Vagina (tissue), 2 donors: ENCODE results near the gene CCL26. TPM values are rescaled to one million over a fixed set of nuclear protein-coding genes. Genes with fewer than 3 reads are reported as not detected.

Source experiments
- DNase-seq, 2 donors: peaks; one replicate each; pipeline ENCODE4 v3.0.0-alpha.2; 2017; ENCODE audit errors: extremely low spot score in 2 of 2
- H3K27ac ChIP-seq: fragments of 200-600 bp; sonication (generic); one replicate; pipeline ENCODE4 v1.5.1; 2019
- H3K27me3 ChIP-seq: fragments of 200-600 bp; sonication (generic); one replicate; pipeline ENCODE4 v1.5.1; 2019
- H3K36me3 ChIP-seq, 2 donors: fragments of 200-600 bp; sonication (generic); one replicate each; pipeline ENCODE4 v1.5.1; 2017 to 2019
- H3K4me1 ChIP-seq: fragments of 200-600 bp; sonication (generic); one replicate; pipeline ENCODE4 v1.5.1; 2019
- H3K4me3 ChIP-seq, 2 donors: fragments of 200-600 bp; sonication (generic); 1 replicate in 1 of 2; 2 replicates in 1 of 2; pipeline ENCODE4 v1.5.1; 2016 to 2019
- H3K9me3 ChIP-seq: fragments of 200-600 bp; sonication (generic); one replicate; pipeline ENCODE4 v1.5.1; 2019
- CTCF ChIP-seq, 3 experiments: fragments of 450-650 bp in 2 of 3; fragments of 200-600 bp in 1 of 3; sonication (generic) in 1 of 3; IDR thresholded peaks; one replicate each; pipeline ENCODE4 v1.5.1; 2017 to 2019; ENCODE audit warnings: antibody characterized with exemption in 3 of 3, mild to moderate bottlenecking in 2 of 3, moderate library complexity in 2 of 3
- POLR2A ChIP-seq, 2 donors: fragments of 450-650 bp; IDR thresholded peaks; one replicate each; pipeline ENCODE4 v1.6.1; 2017; ENCODE audit warnings: antibody characterized with exemption in 2 of 2, mild to moderate bottlenecking in 2 of 2, moderate library complexity in 2 of 2
- POLR2AphosphoS5 ChIP-seq, 2 donors: sonication (generic); formaldehyde crosslinking; IDR thresholded peaks; one replicate each; pipeline ENCODE4 v1.9.0; 2017; ENCODE audit warnings: antibody characterized with exemption in 2 of 2, mild to moderate bottlenecking in 2 of 2, low read depth in 1 of 2; ENCODE audit not compliant: insufficient read depth in 1 of 2
- intact Hi-C: fragments of 100-400 bp; cut with DNase I; formaldehyde crosslinking; loops from one replicate; pipeline ENCODE4 v1.15.1; 2023
- total RNA-seq: library from RNA; depleted of rRNA; stranded (reverse); fragments of >200 nt; gene quantifications from one replicate; pipeline ENCODE4 v1.2.3, GENCODE V29; 2016

Gene CCL26
- total RNA-seq, 1 donor from 2014 or later, result not detected

- H3K27ac ChIP-seq, result no peak overlapping the region
- DNase-seq, result no peak
- no peaks in the 10 kb centered on the region for H3K9me3 ChIP-seq
- H3K36me3 ChIP-seq, result no peaks in the 10 kb centered on the region
- H3K27me3 ChIP-seq, result no peaks in the 10 kb centered on the region
- no peaks in the 10 kb centered on the region for H3K4me1 ChIP-seq
- intact Hi-C loops, result no loop called here
- no peak overlapping the region for H3K4me3 ChIP-seq
- TF ChIP-seq POLR2AphosphoS5 (IDR thresholded peaks at IDR 0.05; ENCODE audit: insufficient read depth in 1 of 2, low read depth in 1 of 2) (no peak), POLR2A (IDR thresholded peaks at IDR 0.05) (no peak), CTCF (IDR thresholded peaks at IDR 0.05) (no peak)
These were observed 13.5 kb downstream of the CCL26 start for GRCh38 chr7:75758491-75758890.

GRCh38 chr7:75757860-75758259 lies 14.2 kb downstream of the CCL26 start:
- H3K9me3 ChIP-seq, result no peaks in the 10 kb centered on the region
- DNase-seq, result no peak
- H3K36me3 ChIP-seq, result no peaks in the 10 kb centered on the region
- intact Hi-C loops, result no loop called here
- TF ChIP-seq CTCF (IDR thresholded peaks at IDR 0.05) (no peak), POLR2A (IDR thresholded peaks at IDR 0.05) (no peak), POLR2AphosphoS5 (IDR thresholded peaks at IDR 0.05; ENCODE audit: insufficient read depth in 1 of 2, low read depth in 1 of 2) (no peak)
- H3K4me3 ChIP-seq, result no peak overlapping the region
- H3K27me3 ChIP-seq, result no peaks in the 10 kb centered on the region
- no peak overlapping the region for H3K27ac ChIP-seq
- H3K4me1 ChIP-seq, result no peaks in the 10 kb centered on the region

- DNase-seq, result no peak
- no peaks in the 10 kb centered on the region for H3K9me3 ChIP-seq
- TF ChIP-seq CTCF (IDR thresholded peaks at IDR 0.05), result peak in 1 of 3 experiments; percentile 18
- TF ChIP-seq POLR2A (IDR thresholded peaks at IDR 0.05), result no peak
- H3K4me3 ChIP-seq, result no peak overlapping the region
- intact Hi-C loops, result no loop called here
- H3K27ac ChIP-seq, result no peak overlapping the region
- no peaks in the 10 kb centered on the region for H3K36me3 ChIP-seq
- no peaks in the 10 kb centered on the region for H3K4me1 ChIP-seq
- H3K27me3 ChIP-seq, result no peaks in the 10 kb centered on the region
These were observed 14.9 kb downstream of the CCL26 start for GRCh38 chr7:75756991-75757676.

GRCh38 chr7:75756206-75756990 lies 15.6 kb downstream of the CCL26 start:
- no peak overlapping the region for H3K4me3 ChIP-seq
- TF ChIP-seq POLR2A (IDR thresholded peaks at IDR 0.05) (no peak), POLR2AphosphoS5 (IDR thresholded peaks at IDR 0.05; ENCODE audit: insufficient read depth in 1 of 2, low read depth in 1 of 2) (no peak), CTCF (IDR thresholded peaks at IDR 0.05) (no peak)
- intact Hi-C loops, result no loop called here
- no peaks in the 10 kb centered on the region for H3K4me1 ChIP-seq
- H3K27ac ChIP-seq, result no peak overlapping the region
- no peak for DNase-seq
- H3K9me3 ChIP-seq, result no peaks in the 10 kb centered on the region
- no peaks in the 10 kb centered on the region for H3K36me3 ChIP-seq
- H3K27me3 ChIP-seq, result no peaks in the 10 kb centered on the region

- DNase-seq, result no peak
- intact Hi-C loops, result no loop called here
These were observed 28.6 kb downstream of the CCL26 start for GRCh38 chr7:75743455-75743859.

More at GRCh38 chr7:75743455-75743859, 28.6 kb downstream of the CCL26 start:
- no peaks in the 10 kb centered on the region for H3K4me1 ChIP-seq
- H3K9me3 ChIP-seq, result no peaks in the 10 kb centered on the region
- no peaks in the 10 kb centered on the region for H3K36me3 ChIP-seq
- no peaks in the 10 kb centered on the region for H3K27me3 ChIP-seq
- H3K4me3 ChIP-seq, result no peak overlapping the region
- H3K27ac ChIP-seq, result no peak overlapping the region
- TF ChIP-seq CTCF (IDR thresholded peaks at IDR 0.05) (no peak), POLR2AphosphoS5 (IDR thresholded peaks at IDR 0.05; ENCODE audit: insufficient read depth in 1 of 2, low read depth in 1 of 2) (no peak), POLR2A (IDR thresholded peaks at IDR 0.05) (no peak)
